Osteoblast (primary cell): ENCODE measurements around the gene KCTD5. TPM values are rescaled to one million over a fixed set of nuclear protein-coding genes. Genes with fewer than 3 reads are reported as not detected.

Experiments
- DNase-seq: peaks from one replicate; pipeline ENCODE4 v3.0.0; 2011; ENCODE audit warnings: low spot score, mixed read lengths; ENCODE audit not compliant: insufficient read length; ENCODE audit errors: missing footprints
- H2AFZ ChIP-seq: 2 replicates; pipeline ENCODE4 v1.6.0; 2011; ENCODE audit warnings: mild to moderate bottlenecking, low read length
- H3K27ac ChIP-seq: 2 replicates; pipeline ENCODE4 v1.5.1; 2011; ENCODE audit warnings: mild to moderate bottlenecking, low read depth, low read length, moderate library complexity
- H3K27me3 ChIP-seq: 2 replicates; pipeline ENCODE4 v1.6.0; 2012; ENCODE audit warnings: mild to moderate bottlenecking, control low read depth, inconsistent platforms, low read length, moderate library complexity; ENCODE audit not compliant: insufficient read depth
- H3K36me3 ChIP-seq: 2 replicates; pipeline ENCODE4 v1.5.1; 2011; ENCODE audit warnings: mild to moderate bottlenecking, low read length, control low read depth, moderate library complexity; ENCODE audit not compliant: insufficient read depth
- H3K4me1 ChIP-seq: 2 replicates; pipeline ENCODE4 v1.5.1; 2011; ENCODE audit warnings: mild to moderate bottlenecking, low read length, control low read depth, moderate library complexity; ENCODE audit not compliant: insufficient read depth
- H3K4me2 ChIP-seq: 2 replicates; pipeline ENCODE4 v1.6.0; 2011; ENCODE audit warnings: mild to moderate bottlenecking, low read length; ENCODE audit not compliant: insufficient read depth
- H3K4me3 ChIP-seq: fragments of 200-600 bp; sonication (generic); 3 replicates; pipeline ENCODE4 v1.5.1; 2012; ENCODE audit warnings: mild to moderate bottlenecking, low read length, inconsistent platforms; ENCODE audit not compliant: insufficient read depth
- H3K79me2 ChIP-seq: 2 replicates; pipeline ENCODE4 v1.6.0; 2012; ENCODE audit warnings: mild to moderate bottlenecking, low read length, control low read depth, inconsistent platforms; ENCODE audit not compliant: insufficient read depth
- H3K9me3 ChIP-seq: 2 replicates; pipeline ENCODE4 v1.5.1; 2011; ENCODE audit warnings: low read depth, low read length, control low read depth
- H4K20me1 ChIP-seq: 2 replicates; pipeline ENCODE4 v1.6.0; 2012; ENCODE audit warnings: mild to moderate bottlenecking, low read length, control low read depth; ENCODE audit not compliant: insufficient read depth
- CTCF ChIP-seq: IDR thresholded peaks from 2 replicates; pipeline ENCODE4 v1.5.1; 2011; ENCODE audit warnings: mild to moderate bottlenecking, low read depth, low read length, moderate library complexity; ENCODE audit errors: extremely low read depth
- total RNA-seq: library from RNA; depleted of rRNA; stranded (reverse); fragments of >200 nt; gene quantifications from 2 replicates; pipeline ENCODE4 v1.2.3, GENCODE V29; 2012

Gene KCTD5
- total RNA-seq, 1 donor = 21.7 TPM

- H3K36me3 ChIP-seq = no peaks in the 10 kb centered on the region
- TF ChIP-seq CTCF = no peak
These were observed 52.7 kb downstream of the KCTD5 start for GRCh38 chr16:2734844-2735515.

GRCh38 chr16:2736476-2737237 is 54.3 kb downstream of the KCTD5 start:
- no peak for TF ChIP-seq CTCF
- Histone ChIP-seq H3K36me3 (no peaks in the 10 kb centered on the region), H3K9me3 (no peaks in the 10 kb centered on the region), H3K79me2 (no peaks in the 10 kb centered on the region), H3K27ac (no peak overlapping the region), H4K20me1 (no peaks in the 10 kb centered on the region), H3K4me2 (no peak overlapping the region), H3K4me1 (no peaks in the 10 kb centered on the region), H2AFZ (no peak overlapping the region), H3K4me3 (no peak overlapping the region), H3K27me3 (peaks cover 12% of the 10 kb centered on the region)
- peak; percentile 58 for DNase-seq

More at GRCh38 chr16:2734844-2735515, 52.7 kb downstream of the KCTD5 start:
- Histone ChIP-seq H4K20me1 (no peaks in the 10 kb centered on the region), H3K27ac (no peak overlapping the region), H3K4me3 (no peak overlapping the region), H3K4me2 (no peak overlapping the region), H3K79me2 (no peaks in the 10 kb centered on the region), H2AFZ (no peak overlapping the region), H3K27me3 (peaks cover 14% of the 10 kb centered on the region), H3K4me1 (no peaks in the 10 kb centered on the region), H3K9me3 (no peaks in the 10 kb centered on the region)
- peak; percentile 89 for DNase-seq

- H3K9me3 ChIP-seq = no peaks in the 10 kb centered on the region
- no peak overlapping the region for H3K4me3 ChIP-seq
- no peaks in the 10 kb centered on the region for H4K20me1 ChIP-seq
- no peak overlapping the region for H3K4me2 ChIP-seq
- no peaks in the 10 kb centered on the region for H3K36me3 ChIP-seq
- TF ChIP-seq CTCF = no peak
- H2AFZ ChIP-seq = no peak overlapping the region
- no peak overlapping the region for H3K27ac ChIP-seq
- H3K27me3 ChIP-seq = peaks cover 10% of the 10 kb centered on the region
- no peaks in the 10 kb centered on the region for H3K79me2 ChIP-seq
- H3K4me1 ChIP-seq = no peaks in the 10 kb centered on the region
- peak; percentile 59 for DNase-seq
These were observed 54.9 kb downstream of the KCTD5 start for GRCh38 chr16:2737238-2737605.

- Histone ChIP-seq H3K27me3 (peaks cover 10% of the 10 kb centered on the region), H3K36me3 (no peaks in the 10 kb centered on the region), H3K9me3 (no peaks in the 10 kb centered on the region), H3K4me3 (no peak overlapping the region), H2AFZ (no peak overlapping the region), H3K79me2 (no peaks in the 10 kb centered on the region), H3K4me1 (no peaks in the 10 kb centered on the region), H3K4me2 (no peak overlapping the region), H3K27ac (no peak overlapping the region), H4K20me1 (no peaks in the 10 kb centered on the region)
- no peak for TF ChIP-seq CTCF
- peak; percentile 64 for DNase-seq
These were observed 55.6 kb downstream of the KCTD5 start for GRCh38 chr16:2737895-2738418.
